PC-3 (cell line): ENCODE data around the gene UGT2B11. TPM values are rescaled to one million over a fixed set of nuclear protein-coding genes. Genes with fewer than 3 reads are reported as not detected.
A peak's percentile ranks its signal among the peaks of the same experiment; 100 is the strongest.
"Not testable (repeated sequence)": the region's sequence is repeated elsewhere in the genome, so short reads cannot be mapped to it uniquely, and the experiment has no call there.

Source experiments
- ATAC-seq: fragments of 200-7000 bp; cut with Tn5 transposase; 2 replicates; pipeline ENCODE4 v1.9.1; 2020; ENCODE audit warnings: mild to moderate bottlenecking, moderate library complexity
- BruUV-seq: library from RNA; stranded (reverse); fragments of 400-500 nt; replicated peaks from 2 replicates; lab custom pipeline; 2021; lab: Mats Ljungman, UMichigan
- CTCF ChIA-PET: fragments of 300-600 bp; sonication (Branson Sonifier 250); formaldehyde crosslinking; loops from one replicate; lab custom pipeline; 2022; ENCODE audit warnings: antibody characterized with exemption; lab: Charles Lee
- POLR2A ChIA-PET: fragments of 300-600 bp; sonication (Branson Sonifier 250); formaldehyde crosslinking; loops from one replicate; lab custom pipeline; 2022; ENCODE audit warnings: antibody characterized with exemption; ENCODE audit not compliant: unreplicated experiment; lab: Charles Lee
- DNase-seq: peaks from one replicate; pipeline ENCODE4 v3.0.0-alpha.2; 2015
- H2AFZ ChIP-seq: fragments of 300-600 bp; sonication (generic); 2 replicates; pipeline ENCODE4 v1.6.0; 2016; ENCODE audit warnings: antibody characterized with exemption, low read length
- H3F3A ChIP-seq: fragments of 300-600 bp; sonication (generic); one replicate; pipeline ENCODE4 v1.6.0; 2017; ENCODE audit warnings: antibody characterized with exemption, low read length, control low read depth, mild to moderate bottlenecking; ENCODE audit not compliant: unreplicated experiment
- H3K27ac ChIP-seq: fragments of 300-600 bp; sonication (generic); 2 replicates; pipeline ENCODE4 v1.5.1; 2016; ENCODE audit warnings: mild to moderate bottlenecking, low read length
- H3K27me3 ChIP-seq: fragments of 300-600 bp; sonication (generic); 2 replicates; pipeline ENCODE4 v1.6.1; 2016; ENCODE audit warnings: low read length, mixed read lengths
- H3K36me3 ChIP-seq: fragments of 300-600 bp; sonication (generic); 2 replicates; pipeline ENCODE4 v1.6.1; 2016; ENCODE audit warnings: low read depth, mixed run types, low read length, mixed read lengths
- H3K4me1 ChIP-seq: fragments of 300-600 bp; sonication (generic); 2 replicates; pipeline ENCODE4 v1.5.1; 2016; ENCODE audit warnings: low read length; ENCODE audit not compliant: insufficient read depth
- H3K4me2 ChIP-seq: fragments of 300-600 bp; sonication (generic); 2 replicates; pipeline ENCODE4 v1.6.0; 2016; ENCODE audit warnings: low read length
- H3K4me3 ChIP-seq: fragments of 300-600 bp; sonication (generic); 2 replicates; pipeline ENCODE4 v1.5.1; 2016; ENCODE audit warnings: mild to moderate bottlenecking, low read length, mixed read lengths
- H3K79me2 ChIP-seq: fragments of 300-600 bp; sonication (generic); 2 replicates; pipeline ENCODE4 v1.6.1; 2017; ENCODE audit warnings: low read length, mixed read lengths
- H3K9ac ChIP-seq: fragments of 300-600 bp; sonication (generic); 2 replicates; pipeline ENCODE4 v1.6.0; 2016; ENCODE audit warnings: mild to moderate bottlenecking, low read length
- H3K9me2 ChIP-seq: fragments of 300-600 bp; sonication (generic); replicated peaks from 2 replicates; pipeline ENCODE4 v1.6.1; 2016; ENCODE audit warnings: mixed run types, low read length, mixed read lengths
- H3K9me3 ChIP-seq: fragments of 300-600 bp; sonication (generic); 2 replicates; pipeline ENCODE4 v1.6.1; 2016; ENCODE audit warnings: low read length, mixed read lengths
- H4K20me1 ChIP-seq: fragments of 300-600 bp; sonication (generic); 2 replicates; pipeline ENCODE4 v1.6.1; 2016; ENCODE audit warnings: low read length, mixed read lengths
- CTCF ChIP-seq: fragments of 300-600 bp; sonication (generic); conservative IDR thresholded peaks from 2 replicates; pipeline ENCODE4 v1.5.1; 2017; ENCODE audit warnings: antibody characterized with exemption, low read depth, mild to moderate bottlenecking, low read length
- EZH2 ChIP-seq: fragments of 300-600 bp; sonication (generic); IDR thresholded peaks from one replicate; pipeline ENCODE4 v1.6.1; 2017; ENCODE audit warnings: antibody characterized with exemption, mild to moderate bottlenecking, low read length; ENCODE audit not compliant: unreplicated experiment
- EZH2phosphoT487 ChIP-seq: fragments of 300-600 bp; sonication (generic); IDR thresholded peaks from 2 replicates; pipeline ENCODE4 v1.6.1; 2018; ENCODE audit warnings: mild to moderate bottlenecking, antibody characterized with exemption, low read length, borderline replicate concordance
- intact Hi-C: fragments of 100-400 bp; cut with micrococcal nuclease; formaldehyde crosslinking; loops from 2 replicates; pipeline ENCODE4 v1.9.0; 2023
- total RNA-seq: library from RNA; depleted of rRNA; stranded (reverse); fragments of >200 nt; gene quantifications from 2 replicates; pipeline ENCODE4 v1.2.3, GENCODE V29; 2014

UGT2B11 gene
- total RNA-seq, 1 experiment from 2014 or later: not detected

GRCh38 chr4:69167300-69167699 is 47.2 kb downstream of the UGT2B11 start:
- Histone ChIP-seq H3F3A (no peaks in the 10 kb centered on the region), H3K79me2 (no peaks in the 10 kb centered on the region), H3K4me3 (no peak overlapping the region), H2AFZ (no peak overlapping the region), H4K20me1 (no peaks in the 10 kb centered on the region), H3K36me3 (no peaks in the 10 kb centered on the region), H3K4me1 (no peaks in the 10 kb centered on the region), H3K9me2 (no peaks in the 10 kb centered on the region), H3K27me3 (no peaks in the 10 kb centered on the region), H3K9me3 (0 out of 2 replicates have a peak, but pooled peaks cover 3% of the 10 kb centered on the region), H3K4me2 (no peak overlapping the region), H3K9ac (no peak overlapping the region), H3K27ac (no peak overlapping the region)
- POLR2A ChIA-PET: no interaction called here
- BruUV-seq: no TSS peak
- DNase-seq: no peak
- no peak for ATAC-seq
- no peak for TF ChIP-seq CTCF
- no peak for TF ChIP-seq EZH2
- TF ChIP-seq EZH2phosphoT487: no peak
- intact Hi-C loops: loop anchor here (5.0 to 10.0 kb wide), 2 partner anchors 70 to 122 kb away; partner anchors contain the start of gene UGT2B7
- CTCF ChIA-PET: no interaction called here

GRCh38 chr4:69166376-69166775 is 48.2 kb downstream of the UGT2B11 start:
- ATAC-seq, H3K9ac ChIP-seq, H3K27ac ChIP-seq, H3K4me2 ChIP-seq, H3K4me1 ChIP-seq, H4K20me1 ChIP-seq, POLR2A ChIA-PET, CTCF ChIA-PET, H3K27me3 ChIP-seq, H3K4me3 ChIP-seq, DNase-seq, H3K9me3 ChIP-seq, H3F3A ChIP-seq, H3K9me2 ChIP-seq, H3K79me2 ChIP-seq, H3K36me3 ChIP-seq, BruUV-seq, H2AFZ ChIP-seq: not testable (repeated sequence)
- intact Hi-C loops: loop anchor here (5.0 to 10.0 kb wide), 2 partner anchors 69 to 122 kb away; partner anchors contain the start of gene UGT2B7

GRCh38 chr4:69165707-69166106 is 48.8 kb downstream of the UGT2B11 start:
- POLR2A ChIA-PET, CTCF ChIA-PET, H3K79me2 ChIP-seq, H3K27ac ChIP-seq, H3F3A ChIP-seq, H3K9ac ChIP-seq, H3K36me3 ChIP-seq, H3K9me2 ChIP-seq, H4K20me1 ChIP-seq, H2AFZ ChIP-seq, H3K27me3 ChIP-seq, DNase-seq, H3K4me3 ChIP-seq, H3K4me1 ChIP-seq, H3K4me2 ChIP-seq, BruUV-seq, H3K9me3 ChIP-seq, ATAC-seq: not testable (repeated sequence)
- intact Hi-C loops: loop anchor here (5.0 to 10.0 kb wide), 2 partner anchors 68 to 121 kb away; partner anchors contain the start of gene UGT2B7

- peak; percentile 65 for DNase-seq
- TF ChIP-seq EZH2: no peak
- TF ChIP-seq EZH2phosphoT487: no peak
- TF ChIP-seq CTCF: peak; percentile 61
Observed at GRCh38 chr4:69156913-69157312, 57.6 kb downstream of the UGT2B11 start.

More at GRCh38 chr4:69156913-69157312, 57.6 kb downstream of the UGT2B11 start:
- no peaks in the 10 kb centered on the region for H3K79me2 ChIP-seq
- H3K27ac ChIP-seq: no peak overlapping the region
- H3K4me1 ChIP-seq: no peaks in the 10 kb centered on the region
- H3K9me2 ChIP-seq: no peaks in the 10 kb centered on the region
- no TSS peak for BruUV-seq
- H3F3A ChIP-seq: no peaks in the 10 kb centered on the region
- no peaks in the 10 kb centered on the region for H4K20me1 ChIP-seq
- no peak; the same call in 1 of the 2 replicates for ATAC-seq
- POLR2A ChIA-PET: no interaction called here
- H3K27me3 ChIP-seq: no peaks in the 10 kb centered on the region
- no peaks in the 10 kb centered on the region for H3K36me3 ChIP-seq
- no peak overlapping the region for H3K4me3 ChIP-seq
- no peak overlapping the region for H3K9ac ChIP-seq
- no peak overlapping the region for H2AFZ ChIP-seq
- CTCF ChIA-PET: no interaction called here
- intact Hi-C loops: no loop called here
- no peaks in the 10 kb centered on the region for H3K9me3 ChIP-seq
- no peak overlapping the region for H3K4me2 ChIP-seq
